Stimulated activated CD4-positive, alpha-beta T cell treated with anti-CD3 and anti-CD28 coated beads, TNF-alpha, amount 100 ng/mL, for 48 hours (primary cell): ENCODE results near the gene LOXL3.
A peak's percentile ranks its signal among the peaks of the same experiment; 100 is the strongest.

Experiments
- DNase-seq, 3 donors: peaks; one replicate each; pipeline ENCODE4 v3.0.0-alpha.2; 2020; ENCODE audit warnings: low read depth in 3 of 3

Gene LOXL3

GRCh38 chr2:74553892-74554819 lies at the start of gene LOXL3, which contains the start of gene DOK1:
LOXL3 (minus strand) TSS chr2:74553942; CDS start chr2:74552634, 1,308 bp downstream.
DOK1 (plus strand) TSS chr2:74554720; CDS start chr2:74554755, 35 bp downstream.
- peak; percentile 70 to 85 (median 73) for DNase-seq

GRCh38 chr2:74602586-74603281 lies 49.0 kb upstream of the LOXL3 start:
- no peak for DNase-seq

- no peak for DNase-seq
These were observed 45.9 kb upstream of the LOXL3 start for GRCh38 chr2:74599676-74600075.

GRCh38 chr2:74597410-74597809 lies 43.7 kb upstream of the LOXL3 start:
- no peak for DNase-seq

GRCh38 chr2:74596584-74596983 lies 42.8 kb upstream of the LOXL3 start:
- no peak for DNase-seq

GRCh38 chr2:74593826-74594772 lies 40.4 kb upstream of the LOXL3 start:
- no peak for DNase-seq

- DNase-seq = no peak
These were observed 34.9 kb upstream of the LOXL3 start for GRCh38 chr2:74588664-74589063.

- peak in 2 of 3 donors; percentile 15 to 16 for DNase-seq
These were observed 34.0 kb upstream of the LOXL3 start for GRCh38 chr2:74587664-74588277.

GRCh38 chr2:74585406-74586185 lies 31.9 kb upstream of the LOXL3 start:
- no peak for DNase-seq

- no peak for DNase-seq
These were observed 30.4 kb upstream of the LOXL3 start for GRCh38 chr2:74584088-74584645.

- DNase-seq = no peak
These were observed 29.8 kb upstream of the LOXL3 start for GRCh38 chr2:74583504-74583903.

- DNase-seq = no peak
These were observed 28.4 kb upstream of the LOXL3 start for GRCh38 chr2:74582184-74582583.

GRCh38 chr2:74581463-74581862 lies 27.7 kb upstream of the LOXL3 start:
- DNase-seq = no peak

GRCh38 chr2:74578408-74578807 lies 24.7 kb upstream of the LOXL3 start:
- no peak for DNase-seq

GRCh38 chr2:74577448-74577847 lies 23.7 kb upstream of the LOXL3 start:
- DNase-seq = no peak

GRCh38 chr2:74576863-74577229 lies 23.1 kb upstream of the LOXL3 start:
- DNase-seq = no peak

- no peak for DNase-seq
These were observed 22.6 kb upstream of the LOXL3 start for GRCh38 chr2:74576211-74576862.

GRCh38 chr2:74575320-74575719 lies 21.6 kb upstream of the LOXL3 start:
- no peak for DNase-seq

- no peak for DNase-seq
These were observed 20.2 kb upstream of the LOXL3 start for GRCh38 chr2:74573747-74574562.
